Stimulated activated CD8-positive, alpha-beta memory T cell treated with anti-CD3 and anti-CD28 coated beads, Interleukin-7, amount 100 ng/mL, for 4 hours (primary cell): Measurements from ENCODE around the gene KLF13.

Source experiments
- DNase-seq, 2 donors: peaks; one replicate each; pipeline ENCODE4 v3.0.0-alpha.2; 2020; ENCODE audit warnings: low read depth in 2 of 2

Gene KLF13

GRCh38 chr15:31332020-31332680 is 5.5 kb downstream of the KLF13 start:
- DNase-seq: no peak

DNA sequence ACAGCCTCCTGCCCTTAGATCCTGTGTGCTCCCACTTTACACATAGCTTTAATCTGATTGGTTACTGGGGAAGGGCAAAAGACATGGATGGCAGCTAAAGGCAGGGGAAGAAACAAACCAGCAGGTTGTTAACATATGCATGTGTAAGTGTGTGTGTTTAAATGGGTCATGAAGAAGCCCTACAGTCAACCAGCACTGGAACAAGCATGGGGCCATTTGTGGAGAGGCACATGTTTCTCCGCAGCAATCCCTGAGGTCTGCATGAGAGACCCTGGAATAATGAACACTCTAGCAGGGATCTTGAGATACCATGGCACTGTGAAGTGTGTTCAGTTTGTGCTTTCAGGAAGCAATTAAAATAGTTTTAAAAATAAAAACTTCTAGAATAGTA is 6.0 kb downstream of the KLF13 start:
- DNase-seq: no peak

DNA sequence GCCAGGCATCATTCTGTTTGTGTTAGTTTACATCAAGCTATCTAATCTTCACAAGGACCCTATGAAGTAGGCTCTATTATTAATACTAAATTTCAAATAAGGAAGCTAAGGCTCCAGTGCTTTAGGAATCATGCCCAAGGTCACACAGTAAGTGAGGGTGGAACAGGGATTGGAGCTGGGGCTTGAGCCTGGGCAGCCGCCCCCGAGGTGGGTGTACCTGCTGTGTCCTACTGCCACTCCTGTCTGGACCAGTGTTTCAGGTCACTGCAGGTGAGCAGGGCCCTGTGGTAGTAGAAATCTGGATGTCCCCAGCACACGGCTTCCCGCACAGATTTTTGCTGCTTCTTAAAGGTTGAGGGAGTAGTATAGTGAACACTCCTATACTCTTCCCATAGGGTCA is 6.5 kb downstream of the KLF13 start:
- no peak for DNase-seq

- no peak for DNase-seq
These were observed 7.2 kb downstream of the KLF13 start for GRCh38 chr15:31333820-31334219.

DNA sequence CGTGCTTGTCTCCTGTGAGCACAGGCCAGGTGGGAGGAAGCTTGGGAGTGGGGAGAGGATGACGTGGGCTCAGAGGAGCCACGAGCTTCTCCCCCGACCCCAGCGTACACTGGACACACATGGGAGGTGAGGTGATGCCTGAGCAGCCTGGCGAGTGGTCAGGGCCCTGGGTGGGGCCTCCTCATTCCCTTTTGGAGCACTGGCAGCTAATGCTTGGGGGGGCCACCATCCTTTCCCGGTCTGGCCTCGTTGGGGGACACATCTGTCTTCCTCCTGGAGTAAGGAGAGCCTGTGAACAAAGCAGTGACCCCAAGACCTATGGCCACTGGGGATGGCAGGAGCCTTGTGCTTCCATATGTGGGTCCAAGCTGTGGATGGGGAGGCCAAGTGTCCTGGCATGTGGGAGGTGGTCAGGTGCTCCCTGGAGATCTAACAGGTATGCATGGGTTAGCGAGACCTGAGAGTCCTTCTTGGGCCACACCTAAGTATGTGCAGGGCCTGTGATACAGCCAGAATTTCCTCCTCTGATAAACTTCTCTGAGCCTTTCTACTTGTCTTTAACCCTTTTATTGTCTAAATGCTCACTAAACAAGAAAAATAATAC is 9.5 kb downstream of the KLF13 start:
- no peak for DNase-seq

DNA sequence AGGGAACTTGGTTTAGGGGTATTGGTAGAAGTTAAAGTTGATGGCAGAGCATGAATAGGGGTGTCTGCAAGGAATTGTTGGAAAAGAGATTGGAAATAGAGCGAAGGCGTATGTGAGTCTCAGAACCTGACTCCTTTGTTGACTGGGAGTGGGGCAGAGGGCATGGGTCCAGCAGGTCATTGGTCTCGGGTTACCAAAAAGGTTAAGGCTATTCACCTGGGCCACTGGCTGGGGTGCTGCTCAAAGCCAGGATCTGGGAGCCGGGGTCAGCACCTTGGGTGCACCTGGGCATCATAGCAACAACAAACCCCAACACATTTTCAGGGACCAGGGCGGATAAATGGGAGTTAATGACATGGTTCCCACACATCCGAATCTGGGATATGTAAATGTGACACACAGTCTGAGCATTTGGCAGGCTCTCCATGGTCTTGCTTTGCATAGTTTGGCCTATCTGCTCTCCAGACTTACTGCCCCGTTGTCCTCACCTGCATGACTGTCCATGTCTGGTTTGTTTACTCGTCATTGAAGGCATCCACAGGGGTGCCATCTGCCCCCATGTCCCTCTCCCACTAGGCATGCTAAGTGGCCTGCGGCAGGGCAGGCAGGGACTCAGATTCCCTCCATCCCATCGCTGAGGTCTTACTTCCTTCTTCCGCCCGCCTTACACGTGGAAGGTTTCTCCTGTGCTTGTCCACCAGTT is 10.1 kb downstream of the KLF13 start:
- no peak for DNase-seq

DNA sequence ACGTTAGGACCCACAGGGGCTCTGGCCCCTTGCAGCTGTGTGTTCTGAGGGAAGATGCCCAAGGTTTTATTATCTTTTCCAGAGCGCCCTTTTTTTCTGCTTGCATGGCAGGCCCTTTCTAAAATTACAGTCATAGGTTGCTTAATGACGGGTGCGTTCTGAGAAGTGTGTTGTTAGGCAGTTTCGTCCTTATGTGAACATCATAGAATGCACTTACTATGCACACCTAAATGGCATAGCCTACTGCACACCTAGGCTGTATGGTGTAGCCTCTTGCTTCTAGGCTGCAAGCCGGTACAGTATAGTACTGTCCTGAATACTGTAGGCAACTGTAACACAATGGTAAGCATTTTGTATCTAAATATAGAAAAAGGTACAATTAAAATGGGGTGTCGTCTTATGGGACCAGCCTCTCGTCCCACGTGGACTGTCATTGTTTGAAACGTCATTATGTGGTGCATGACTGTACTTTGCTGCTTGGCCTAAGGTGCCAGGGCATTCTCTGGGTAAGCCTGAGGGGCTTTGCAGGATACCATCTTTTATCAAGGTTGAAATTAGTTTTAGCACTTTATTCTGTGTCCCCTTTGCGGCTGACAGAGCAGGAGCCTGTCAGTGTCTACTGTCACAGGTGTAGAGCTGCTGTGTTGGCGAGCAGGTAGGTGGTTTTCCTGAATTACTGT is 10.9 kb downstream of the KLF13 start:
- no peak for DNase-seq

DNA sequence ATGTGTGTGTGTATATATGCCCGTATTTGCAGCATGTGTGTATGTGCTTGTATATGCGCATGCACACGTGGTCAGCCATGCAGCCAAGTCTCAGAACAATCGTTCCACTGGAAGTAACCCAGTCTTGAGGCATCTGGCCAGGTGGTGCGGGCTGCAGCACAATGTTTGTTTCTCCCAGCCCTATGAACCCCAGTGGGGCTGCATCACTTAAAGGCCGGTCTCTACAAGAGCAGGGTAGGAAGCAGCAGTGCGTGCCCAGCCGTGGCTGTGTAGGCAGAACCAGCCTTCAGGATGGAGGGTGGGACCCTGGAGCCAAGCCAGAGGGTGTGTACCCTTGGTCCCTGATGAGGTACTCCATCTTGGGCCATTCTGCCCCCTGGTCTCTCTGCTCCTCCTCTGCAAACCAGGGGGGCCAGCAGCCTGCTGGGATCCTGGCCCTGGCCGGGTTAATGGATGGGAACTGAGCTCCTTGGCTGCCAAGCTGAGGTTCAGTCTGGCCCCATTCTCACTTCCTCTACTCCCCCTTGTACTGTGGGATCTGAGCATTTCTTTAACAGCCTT is 11.8 kb downstream of the KLF13 start:
- no peak for DNase-seq

GRCh38 chr15:31338879-31339557 is 12.4 kb downstream of the KLF13 start:
- DNase-seq: no peak

- no peak for DNase-seq
These were observed 12.9 kb downstream of the KLF13 start for GRCh38 chr15:31339558-31339895.

GRCh38 chr15:31340047-31340446 is 13.4 kb downstream of the KLF13 start:
- no peak for DNase-seq

DNA sequence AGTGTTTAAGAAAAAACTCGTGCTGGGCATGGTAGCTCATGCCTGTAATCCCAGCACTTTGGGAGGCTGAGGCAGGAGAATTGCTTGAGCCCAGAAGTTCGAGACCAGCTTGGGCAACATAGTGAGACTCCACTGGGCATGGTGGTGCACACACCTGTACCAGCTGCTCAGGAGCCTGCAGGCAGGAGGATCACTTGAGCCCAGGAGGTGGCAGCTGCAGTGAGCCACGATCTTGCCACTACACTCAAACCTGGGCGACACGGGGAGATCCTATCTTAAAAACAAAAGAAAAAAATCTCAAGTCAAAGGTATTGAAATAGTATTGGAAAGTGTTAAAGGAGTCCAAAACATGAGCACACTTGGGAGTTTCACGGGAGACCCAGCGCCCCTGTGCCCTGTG is 14.0 kb downstream of the KLF13 start:
- no peak for DNase-seq

GRCh38 chr15:31341071-31341470 is 14.4 kb downstream of the KLF13 start:
- no peak for DNase-seq

DNA sequence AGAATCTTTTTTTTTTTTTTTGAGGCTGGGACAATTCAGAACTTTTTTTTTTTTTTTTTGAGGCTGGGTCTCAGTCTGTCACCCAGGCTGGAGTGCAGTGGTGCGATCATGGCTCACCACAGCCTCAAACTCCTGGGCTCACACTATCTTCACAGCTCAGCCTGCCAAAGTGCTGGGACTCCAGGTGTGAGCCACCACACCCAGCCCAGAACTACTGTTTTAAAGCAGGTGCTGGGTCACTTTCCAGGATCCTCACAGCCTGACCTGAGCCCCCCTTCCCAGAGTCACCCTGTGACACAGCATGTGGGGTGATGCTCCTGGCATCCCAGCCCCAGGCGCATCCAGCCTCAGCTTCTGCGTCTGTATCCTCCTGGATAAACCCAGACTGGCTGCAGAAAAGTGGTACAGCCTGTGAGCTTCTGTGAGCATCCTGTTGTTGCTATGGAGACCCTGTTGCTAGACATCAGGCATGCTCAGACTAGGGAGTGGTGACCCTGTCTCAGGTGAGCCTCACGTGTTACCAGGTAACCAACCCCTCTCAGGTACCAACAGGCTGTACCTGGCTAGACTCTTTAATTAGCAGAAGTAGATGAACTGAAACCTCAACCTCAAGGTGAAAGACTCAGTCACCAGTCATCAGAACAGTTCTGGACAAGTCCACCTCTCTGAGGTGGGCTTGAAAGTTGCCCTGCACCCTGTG is 15.0 kb downstream of the KLF13 start:
- DNase-seq: no peak

- no peak for DNase-seq
These were observed 15.7 kb downstream of the KLF13 start for GRCh38 chr15:31342381-31342780.

DNA sequence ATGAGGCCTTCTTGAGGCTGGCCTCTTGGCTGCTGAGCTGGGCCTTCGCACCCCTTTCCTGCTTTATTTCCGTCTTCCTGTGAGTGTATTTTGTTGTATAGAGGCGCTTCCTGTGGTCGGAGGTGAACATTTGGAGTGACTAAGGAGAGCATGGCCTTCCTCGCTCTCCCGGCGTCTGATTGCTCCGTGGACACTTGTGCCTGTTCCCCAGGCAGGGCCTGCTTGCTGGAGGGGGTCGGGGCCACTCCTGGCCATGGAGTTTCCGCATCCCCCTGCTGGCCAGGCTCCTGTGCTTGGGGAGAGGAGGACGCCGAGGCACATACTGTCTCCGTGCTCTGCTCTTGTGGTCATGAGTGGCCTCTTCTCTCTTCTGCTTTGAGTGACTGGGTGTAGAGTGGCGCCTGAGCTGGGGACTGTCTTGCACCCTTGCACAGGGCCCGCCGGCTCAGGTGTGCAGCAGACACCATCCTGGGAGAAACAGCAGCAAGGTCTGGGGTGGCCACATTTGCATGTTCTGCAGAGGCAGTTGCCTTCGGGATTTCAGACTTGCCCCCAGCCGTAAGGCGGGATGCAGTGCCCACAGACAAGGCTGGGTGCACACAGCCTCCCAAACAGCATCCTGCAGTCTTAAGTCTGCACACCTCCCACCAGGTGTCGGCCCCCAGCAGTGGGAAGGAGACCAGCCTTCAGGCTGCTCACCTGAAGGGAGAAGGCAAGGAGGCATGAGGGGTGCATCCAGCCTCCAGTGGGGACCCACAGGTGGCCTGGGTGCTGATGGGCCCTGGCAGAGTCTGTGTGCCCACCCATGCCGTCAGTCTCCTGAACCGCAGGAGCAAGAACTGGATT is 16.4 kb downstream of the KLF13 start:
- DNase-seq: no peak

DNA sequence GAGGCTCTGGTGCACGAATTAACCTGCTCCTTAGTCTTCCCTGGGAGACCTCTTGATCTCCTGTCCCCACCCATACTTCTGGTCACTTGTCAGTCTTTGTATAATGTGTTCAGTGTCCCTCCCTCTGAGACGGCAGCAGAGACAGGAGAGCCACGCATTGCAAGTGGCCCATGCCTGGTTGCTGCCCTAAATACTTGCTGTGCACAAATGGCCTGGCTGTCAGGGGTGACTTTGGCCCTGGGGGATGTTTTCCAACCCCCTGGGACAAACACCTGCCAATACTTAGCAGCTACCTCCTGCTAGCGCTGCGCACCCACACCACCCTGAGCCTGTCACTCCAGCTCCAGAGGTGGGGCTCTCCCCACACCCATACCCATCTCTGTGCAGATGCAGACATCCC is 17.2 kb downstream of the KLF13 start:
- DNase-seq: no peak

GRCh38 chr15:31344266-31344665 is 17.6 kb downstream of the KLF13 start:
- no peak for DNase-seq

DNA sequence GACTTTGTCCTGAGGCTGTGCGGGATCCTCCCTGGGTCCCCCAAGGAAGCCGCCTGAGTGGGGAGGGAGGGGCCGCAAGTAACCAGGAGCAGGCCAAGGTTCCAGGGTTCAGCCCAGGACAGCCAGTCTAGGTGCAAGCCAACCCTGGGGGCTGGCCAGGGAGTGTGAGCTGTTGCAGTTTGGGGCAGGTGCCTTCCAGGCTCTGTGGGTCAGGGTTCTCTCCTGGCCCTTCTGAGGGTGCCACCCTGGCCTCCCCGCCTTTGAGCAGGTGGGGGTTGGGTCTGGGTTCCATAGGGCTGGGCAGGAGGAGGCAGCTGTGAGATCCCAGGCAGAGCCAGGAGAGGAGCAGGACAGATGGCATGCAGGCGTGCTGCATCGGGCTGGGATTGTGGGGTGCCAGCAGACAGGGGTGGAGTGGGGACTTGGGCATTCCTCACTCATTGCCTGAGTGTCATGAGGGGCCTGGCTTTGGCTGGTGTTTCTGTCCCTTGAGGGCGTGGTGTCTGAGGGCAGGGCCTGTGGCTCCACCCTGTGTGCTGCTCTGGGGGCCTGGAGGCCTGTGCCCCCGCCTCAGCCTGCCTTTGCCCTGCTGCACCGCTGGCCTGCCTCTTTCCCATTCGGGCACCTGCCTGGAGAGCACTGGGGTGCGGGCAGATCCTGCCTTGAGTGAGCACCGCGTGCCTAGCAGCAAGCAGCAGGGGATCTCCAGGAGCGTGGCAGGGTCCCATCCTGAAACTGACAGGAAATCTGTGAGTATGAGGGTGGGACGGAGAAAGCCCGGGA is 18.4 kb downstream of the KLF13 start:
- DNase-seq: no peak
